ENCODE measurements around the gene RAMP1.
"Not testable (repeated sequence)": the region's sequence is repeated elsewhere in the genome, so short reads cannot be mapped to it uniquely, and the experiment has no call there.

The RAMP1 gene

GRCh38 chr2:237921967-237922492, 62.6 kb downstream of the RAMP1 start:
- DNase-seq, result no peak

- DNase-seq, result no peak
Observed at GRCh38 chr2:237922641-237923361, 63.4 kb downstream of the RAMP1 start.

- no peak for DNase-seq
Observed at GRCh38 chr2:237923481-237924163, 64.2 kb downstream of the RAMP1 start.

- no peak for DNase-seq
Observed at GRCh38 chr2:237924164-237924534, 64.7 kb downstream of the RAMP1 start.

GRCh38 chr2:237927135-237927534, 67.7 kb downstream of the RAMP1 start:
- no peak for DNase-seq

- DNase-seq, result no peak
Observed at GRCh38 chr2:237927986-237928385, 68.6 kb downstream of the RAMP1 start.

- DNase-seq, result no peak
Observed at GRCh38 chr2:237929979-237930378, 70.6 kb downstream of the RAMP1 start.

- peak; percentile 1 for DNase-seq
Observed at GRCh38 chr2:237931205-237931721, 71.8 kb downstream of the RAMP1 start.

- DNase-seq, result no peak
Observed at GRCh38 chr2:237932731-237933131, 73.3 kb downstream of the RAMP1 start.

- DNase-seq, result no peak
Observed at GRCh38 chr2:237934186-237934585, 74.8 kb downstream of the RAMP1 start.

GRCh38 chr2:237935740-237936452, 76.5 kb downstream of the RAMP1 start:
- no peak for DNase-seq

GRCh38 chr2:237939251-237939650, 79.8 kb downstream of the RAMP1 start:
- peak; percentile 4 for DNase-seq

- DNase-seq, result no peak
Observed at GRCh38 chr2:237940828-237941227, 81.4 kb downstream of the RAMP1 start.

GRCh38 chr2:237941239-237941638, 81.8 kb downstream of the RAMP1 start:
- DNase-seq, result no peak

- DNase-seq, result no peak
Observed at GRCh38 chr2:237942513-237942899, 83.1 kb downstream of the RAMP1 start.

GRCh38 chr2:237943395-237944094, 84.1 kb downstream of the RAMP1 start:
- no peak for DNase-seq

GRCh38 chr2:237944302-237944701, 84.9 kb downstream of the RAMP1 start:
- no peak for DNase-seq

- no peak for DNase-seq
Observed at GRCh38 chr2:237946423-237946822, 87.0 kb downstream of the RAMP1 start.

- not testable (repeated sequence) for DNase-seq
Observed at GRCh38 chr2:237951354-237951753, 91.9 kb downstream of the RAMP1 start.

GRCh38 chr2:237951878-237952277, 92.5 kb downstream of the RAMP1 start:
- DNase-seq, result no peak

- no peak for DNase-seq
Observed at GRCh38 chr2:237952851-237953250, 93.4 kb downstream of the RAMP1 start.

GRCh38 chr2:237955640-237956401, 96.4 kb downstream of the RAMP1 start:
- no peak for DNase-seq
